ENCODE data around the gene RIPOR3.

RIPOR3 gene

GRCh38 chr20:50585678-50586077 lies 105.7 kb downstream of the RIPOR3 start:
- Histone ChIP-seq H3K9me2 (replicated peaks; ENCODE audit: insufficient read depth, low read length) (no peaks in the 10 kb centered on the region), H3K36me3 (ENCODE audit: low read length) (no peaks in the 10 kb centered on the region), H3K27me3 (ENCODE audit: low read length) (no peaks in the 10 kb centered on the region), H4K20me1 (ENCODE audit: low read depth, low read length) (no peaks in the 10 kb centered on the region), H2AFZ (ENCODE audit: low read depth, low read length, severe bottlenecking) (no peak overlapping the region), H3F3A (ENCODE audit: insufficient read depth) (no peaks in the 10 kb centered on the region), H3K79me2 (ENCODE audit: insufficient read depth, low read length) (no peaks in the 10 kb centered on the region), H3K9me3 (ENCODE audit: insufficient read depth, low read length) (no peaks in the 10 kb centered on the region), H3K27ac (ENCODE audit: low read depth, low read length) (no peak overlapping the region), H3K4me3 (ENCODE audit: insufficient read depth, low read length, poor library complexity, severe bottlenecking) (no peak overlapping the region), H3K4me2 (ENCODE audit: low read depth, low read length, poor library complexity, severe bottlenecking) (no peak overlapping the region), H3K9ac (ENCODE audit: low read length) (no peak overlapping the region)
- TF ChIP-seq CTCF (IDR thresholded peaks at IDR 0.05; ENCODE audit: insufficient read depth, low read length, poor library complexity, severe bottlenecking), result no peak
- TF ChIP-seq EZH2phosphoT487 (conservative IDR thresholded peaks at IDR 0.05; ENCODE audit: low read length), result no peak

GRCh38 chr20:50585214-50585613 lies 106.1 kb downstream of the RIPOR3 start:
- Histone ChIP-seq H3K79me2 (ENCODE audit: insufficient read depth, low read length) (no peaks in the 10 kb centered on the region), H3K36me3 (ENCODE audit: low read length) (no peaks in the 10 kb centered on the region), H2AFZ (ENCODE audit: low read depth, low read length, severe bottlenecking) (no peak overlapping the region), H3K27ac (ENCODE audit: low read depth, low read length) (no peak overlapping the region), H3K9ac (ENCODE audit: low read length) (no peak overlapping the region), H4K20me1 (ENCODE audit: low read depth, low read length) (no peaks in the 10 kb centered on the region), H3K27me3 (ENCODE audit: low read length) (no peaks in the 10 kb centered on the region), H3K9me3 (ENCODE audit: insufficient read depth, low read length) (no peaks in the 10 kb centered on the region), H3K4me3 (ENCODE audit: insufficient read depth, low read length, poor library complexity, severe bottlenecking) (no peak overlapping the region), H3F3A (ENCODE audit: insufficient read depth) (no peaks in the 10 kb centered on the region), H3K4me2 (ENCODE audit: low read depth, low read length, poor library complexity, severe bottlenecking) (no peak overlapping the region), H3K9me2 (replicated peaks; ENCODE audit: insufficient read depth, low read length) (no peaks in the 10 kb centered on the region)
- TF ChIP-seq EZH2phosphoT487 (conservative IDR thresholded peaks at IDR 0.05; ENCODE audit: low read length), result no peak
- TF ChIP-seq CTCF (IDR thresholded peaks at IDR 0.05; ENCODE audit: insufficient read depth, low read length, poor library complexity, severe bottlenecking), result no peak

GRCh38 chr20:50584687-50585086 lies 106.7 kb downstream of the RIPOR3 start:
- Histone ChIP-seq H3K4me3 (ENCODE audit: insufficient read depth, low read length, poor library complexity, severe bottlenecking) (no peak overlapping the region), H2AFZ (ENCODE audit: low read depth, low read length, severe bottlenecking) (no peak overlapping the region), H3K4me2 (ENCODE audit: low read depth, low read length, poor library complexity, severe bottlenecking) (no peak overlapping the region), H3K27ac (ENCODE audit: low read depth, low read length) (no peak overlapping the region), H3F3A (ENCODE audit: insufficient read depth) (no peaks in the 10 kb centered on the region), H3K9me3 (ENCODE audit: insufficient read depth, low read length) (no peaks in the 10 kb centered on the region), H3K9ac (ENCODE audit: low read length) (no peak overlapping the region), H4K20me1 (ENCODE audit: low read depth, low read length) (no peaks in the 10 kb centered on the region), H3K27me3 (ENCODE audit: low read length) (no peaks in the 10 kb centered on the region), H3K79me2 (ENCODE audit: insufficient read depth, low read length) (no peaks in the 10 kb centered on the region), H3K36me3 (ENCODE audit: low read length) (no peaks in the 10 kb centered on the region), H3K9me2 (replicated peaks; ENCODE audit: insufficient read depth, low read length) (no peaks in the 10 kb centered on the region)
- TF ChIP-seq EZH2phosphoT487 (conservative IDR thresholded peaks at IDR 0.05; ENCODE audit: low read length), result no peak
- no peak for TF ChIP-seq CTCF (IDR thresholded peaks at IDR 0.05; ENCODE audit: insufficient read depth, low read length, poor library complexity, severe bottlenecking)
